K562 (cell line): ENCODE measurements around the gene TLX2. TPM values are rescaled to one million over a fixed set of nuclear protein-coding genes. Genes with fewer than 3 reads are reported as not detected.

Experiments
- ATAC-seq: fragments of 200-7000 bp; cut with Tn5 transposase; 3 replicates; pipeline ENCODE4 v1.9.1; 2020; ENCODE audit warnings: moderate library complexity
- BruUV-seq: library from RNA; stranded (reverse); fragments of 400-500 nt; replicated peaks from 2 replicates; lab custom pipeline; 2021; lab: Mats Ljungman, UMichigan
- CTCF ChIA-PET: fragments of 300-600 bp; formaldehyde crosslinking; extraction: SDS; loops from one replicate; lab custom pipeline; 2021; ENCODE audit warnings: low intra/inter-chr PET ratio; lab: Yijun Ruan, JAX
- POLR2A ChIA-PET: fragments of 300-600, 350-650 bp; sonication (Branson Sonifier 250); formaldehyde crosslinking; extraction: SDS; loops from one replicate; lab custom pipeline; 2021; ENCODE audit warnings: antibody characterized with exemption, inconsistent platforms; lab: Yijun Ruan, JAX
- DNase-seq, 4 experiments: peaks; one replicate each; pipeline versions ENCODE4 v3.0.0 to v3.0.0-alpha.2; 2011 to 2018; ENCODE audit warnings: low spot score in 3 of 4, mixed read lengths in 3 of 4; ENCODE audit errors: extremely low read depth in 1 of 4
- FAIRE-seq: peaks from 2 replicates; lab custom pipeline; 2011; peaks lifted over from hg19 to GRCh38; lab: Jason Lieb, UNC
- H2AFZ ChIP-seq: 2 replicates; pipeline ENCODE4 v1.6.0; 2011; ENCODE audit warnings: low read depth, low read length, control low read depth, inconsistent platforms
- H3K27ac ChIP-seq: fragments of 200-600 bp; 3 replicates; pipeline ENCODE4 v1.8.0; 2011; ENCODE audit warnings: low read depth, mild to moderate bottlenecking, control low read depth, inconsistent platforms, low read length, moderate library complexity, mixed read lengths; ENCODE audit errors: extremely low read depth
- H3K27me3 ChIP-seq, 2 experiments: fragments of 300-600 bp in 1 of 2; 2 replicates in 1 of 2; 3 replicates in 1 of 2; pipeline versions ENCODE4 v1.6.0 to v1.8.0; 2011; ENCODE audit warnings: inconsistent platforms in 2 of 2, low read length in 2 of 2, mild to moderate bottlenecking in 1 of 2, mixed read lengths in 1 of 2, moderate library complexity in 1 of 2; ENCODE audit not compliant: control insufficient read depth in 2 of 2, insufficient read depth in 2 of 2
- H3K36me3 ChIP-seq: fragments of 300-600 bp; 3 replicates; pipeline ENCODE4 v1.8.0; 2011; ENCODE audit warnings: mild to moderate bottlenecking, low read length, inconsistent platforms; ENCODE audit not compliant: control insufficient read depth, insufficient read depth
- H3K4me1 ChIP-seq, 2 experiments: fragments of 200-600 bp in 1 of 2; replicated peaks in 1 of 2; 2 replicates in 1 of 2; 3 replicates in 1 of 2; pipeline versions ENCODE4 v1.5.1 to v1.8.0; 2011; ENCODE audit warnings: inconsistent platforms in 2 of 2, low read length in 2 of 2, mild to moderate bottlenecking in 1 of 2, mixed read lengths in 1 of 2, moderate library complexity in 1 of 2; ENCODE audit not compliant: control insufficient read depth in 2 of 2, insufficient read depth in 2 of 2
- H3K4me2 ChIP-seq: 2 replicates; pipeline ENCODE4 v1.6.1; 2011; ENCODE audit warnings: low read length, control low read depth, inconsistent platforms, mixed read lengths; ENCODE audit not compliant: insufficient read depth
- H3K4me3 ChIP-seq: fragments of 200-600 bp; sonication (generic), shearing (Covaris generic); 2 replicates; pipeline ENCODE4 v1.5.1; 2016; ENCODE audit warnings: control low read depth, inconsistent platforms
- H3K79me2 ChIP-seq: fragments of 200-600 bp; 3 replicates; pipeline ENCODE4 v1.8.0; 2011; ENCODE audit warnings: low read length, inconsistent platforms; ENCODE audit not compliant: control insufficient read depth, insufficient read depth
- H3K9ac ChIP-seq, 2 experiments: 2 replicates each; pipeline versions ENCODE4 v1.6.0 to v1.6.1; 2011; ENCODE audit warnings: low read depth in 2 of 2, low read length in 2 of 2, control low read depth in 1 of 2, inconsistent platforms in 1 of 2, mild to moderate bottlenecking in 1 of 2, mixed read lengths in 1 of 2; ENCODE audit not compliant: insufficient read depth in 1 of 2
- H3K9me1 ChIP-seq: one replicate; pipeline ENCODE4 v1.6.0; 2011; ENCODE audit warnings: inconsistent platforms, mild to moderate bottlenecking, low read length, moderate library complexity; ENCODE audit not compliant: control insufficient read depth, insufficient read depth
- H3K9me3 ChIP-seq: replicated peaks from 2 replicates; pipeline ENCODE4 v1.5.1; 2011; ENCODE audit warnings: low read depth, low read length, inconsistent platforms; ENCODE audit not compliant: control insufficient read depth, insufficient read depth
- H4K20me1 ChIP-seq: replicated peaks from 2 replicates; pipeline ENCODE4 v1.6.1; 2011; ENCODE audit warnings: low read length, inconsistent platforms, mixed read lengths; ENCODE audit not compliant: control insufficient read depth, insufficient read depth
- BRF1 ChIP-seq: IDR thresholded peaks from 3 replicates; pipeline ENCODE4 v1.6.1; 2011; ENCODE audit warnings: borderline replicate concordance, mild to moderate bottlenecking; ENCODE audit not compliant: insufficient read length; ENCODE audit errors: extremely low read depth
- CHD1 ChIP-seq: fragments of 200-600 bp; sonication (generic); IDR thresholded peaks from one replicate; pipeline ENCODE4 v1.6.1; 2012; ENCODE audit warnings: mild to moderate bottlenecking, moderate library complexity, low read length, inconsistent platforms
- ELF1 ChIP-seq: fragments of 200-800 bp; sonication (Bioruptor generic); IDR thresholded peaks from 2 replicates; pipeline ENCODE4 v1.6.1; 2016; ENCODE audit warnings: missing genetic modification characterization, missing compliant biosample characterization
- GABPB2 ChIP-seq: fragments of 250-450 bp; sonication (Bioruptor Pico); conservative IDR thresholded peaks from 2 replicates; pipeline ENCODE4 v1.5.1; 2021; ENCODE audit warnings: mild to moderate bottlenecking
- GATAD2B ChIP-seq: fragments of 450-650 bp; IDR thresholded peaks from 2 replicates; pipeline ENCODE4 v1.6.1; 2017; ENCODE audit warnings: mild to moderate bottlenecking, borderline replicate concordance
- HDAC6 ChIP-seq: IDR thresholded peaks from 2 replicates; pipeline ENCODE4 v1.6.1; 2012; ENCODE audit warnings: low read depth, mild to moderate bottlenecking, control low read depth, inconsistent platforms, low read length, moderate library complexity
- RAD21 ChIP-seq, 2 experiments: fragments of 250-450 bp in 1 of 2; fragments of 450-650 bp in 1 of 2; sonication (Bioruptor Pico) in 1 of 2; formaldehyde crosslinking in 1 of 2; IDR thresholded peaks in 1 of 2; conservative IDR thresholded peaks in 1 of 2; 2 replicates each; pipeline versions ENCODE4 v1.4.0 to v1.8.0; 2020 to 2022; ENCODE audit warnings: mild to moderate bottlenecking in 2 of 2, moderate library complexity in 1 of 2
- RB1 ChIP-seq: fragments of 450-650 bp; IDR thresholded peaks from 2 replicates; pipeline ENCODE4 v1.6.1; 2017; ENCODE audit warnings: low read depth, mild to moderate bottlenecking
- SREBF1 ChIP-seq: fragments of 150-350 bp; IDR thresholded peaks from 2 replicates; pipeline ENCODE4 v1.6.1; 2014; ENCODE audit warnings: antibody characterized with exemption, low read depth, low read length, borderline replicate concordance
- SRSF3 ChIP-seq: fragments of 200-400 bp; formaldehyde crosslinking; IDR thresholded peaks from 2 replicates; pipeline ENCODE4 v1.6.1; 2016; ENCODE audit warnings: mild to moderate bottlenecking, low read length, moderate library complexity; ENCODE audit not compliant: insufficient read depth
- SUPT5H ChIP-seq: fragments of 450-650 bp; IDR thresholded peaks from 2 replicates; pipeline ENCODE4 v1.6.1; 2016
- ZNF184 ChIP-seq: sonication (generic); formaldehyde crosslinking; IDR thresholded peaks from 2 replicates; pipeline ENCODE4 v1.5.0; 2020; ENCODE audit warnings: missing genetic modification reagents
- ZNF766 ChIP-seq: fragments of 200-800 bp; sonication (Bioruptor generic); conservative IDR thresholded peaks from 2 replicates; pipeline ENCODE4 v1.6.1; 2016; ENCODE audit warnings: missing genetic modification characterization, missing compliant biosample characterization
- WGBS: fragments of 100-300 bp; shearing (Covaris generic); methylation state at CpG from one replicate; pipeline ENCODE4 v1.1.6; 2016; ENCODE audit warnings: low coverage, mixed read lengths; ENCODE audit not compliant: insufficient coverage; ENCODE audit errors: missing lambda C conversion rate; 5-methylcytosine and 5-hydroxymethylcytosine counted together
- in situ Hi-C: fragments of 300-500 bp; cut with MboI; formaldehyde crosslinking; loops from 4 replicates; pipeline ENCODE4 v1.15.0; 2018; ENCODE audit warnings: inconsistent platforms, mixed read lengths
- intact Hi-C: fragments of 100-400 bp; cut with micrococcal nuclease; formaldehyde crosslinking; loops from 2 replicates; pipeline ENCODE4 v1.14.2; 2022
- polyA plus RNA-seq, 8 experiments: library from polyadenylated mRNA; depleted of rRNA in 4 of 8; stranded (reverse) in 5 of 8; unstranded in 3 of 8; fragments of >200 nt; fragmentation: Nextera tagmentation in 2 of 8; fragmentation: Illumina TruSeq in 1 of 8; extraction: Ambion mirVana in 2 of 8; extraction: Trizol in 1 of 8; gene quantifications; 2 replicates each; pipeline versions ENCODE4 v1.2.1 to v1.2.3, GENCODE V29; 2011 to 2014; ENCODE audit warnings: inconsistent platforms in 1 of 8, missing spikeins in 1 of 8
- total RNA-seq, 7 experiments: library from RNA; depleted of rRNA in 6 of 7; stranded (reverse); fragments of >200 nt in 6 of 7; fragmentation: Illumina TruSeq in 2 of 7; extraction: Trizol in 2 of 7; gene quantifications; 2 replicates each; pipeline versions ENCODE4 v1.2.1 to v1.2.3, GENCODE V29; 2011 to 2021; ENCODE audit warnings: low replicate concordance in 1 of 7
- TF ChIP-seq, protein P1 (sequence below): fragments of 200-800 bp; sonication (Bioruptor generic); IDR thresholded peaks from 2 replicates; pipeline ENCODE4 v1.6.1; 2017; ENCODE audit warnings: missing genetic modification characterization, missing compliant biosample characterization

The TLX2 gene
- total and polyA plus RNA-seq, 9 of the 15 experiments (the other 6 are each of a cell fraction or from before 2014, with no cell fraction given) = not detected

DNA sequence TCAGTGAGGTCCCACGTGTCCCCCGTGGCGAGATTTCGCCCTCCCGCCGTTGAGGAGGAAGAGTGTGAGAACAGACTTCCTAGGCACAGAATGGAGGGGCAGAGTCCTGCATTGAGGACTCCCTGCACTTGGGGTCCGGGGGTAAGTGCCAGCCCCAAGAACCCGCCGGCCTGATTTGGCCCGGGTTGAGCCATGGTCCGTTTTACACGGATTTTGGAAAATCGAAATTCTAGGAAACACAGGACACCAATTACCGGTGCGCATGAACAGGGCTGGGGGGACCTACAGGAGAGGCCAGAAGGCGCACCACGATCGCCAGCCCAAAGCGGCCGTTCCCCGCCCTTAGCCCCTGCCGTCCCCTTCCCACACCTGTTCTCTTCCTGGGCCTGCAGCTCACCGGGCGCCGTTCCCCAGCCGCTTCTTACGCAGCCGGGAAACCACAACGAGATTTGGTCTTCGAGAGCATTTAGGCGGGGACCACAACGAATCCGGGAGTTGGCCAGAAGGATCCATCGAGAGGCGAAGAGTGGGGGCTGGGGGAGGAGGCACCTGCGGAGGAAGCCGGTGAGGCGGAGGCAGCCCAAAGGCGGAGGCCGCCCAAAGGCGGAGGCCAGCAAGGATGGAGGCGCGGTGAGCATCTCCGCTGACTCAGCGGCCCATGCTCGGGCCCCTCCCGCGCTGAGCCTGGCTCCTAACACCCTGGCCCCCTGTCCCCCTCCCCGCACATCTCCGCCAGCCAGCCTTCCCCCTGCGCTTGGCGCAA, 464 bp upstream of the TLX2 start:
- Histone ChIP-seq H3K9me3 (no peaks in the 10 kb centered on the region), H3K27ac (no peak overlapping the region), H2AFZ (no peak overlapping the region), H3K9ac (no peak overlapping the region), H3K4me1 (peaks cover 11 to 27% of the 10 kb centered on the region in 2 experiments; a peak in 4 of 5 replicates), H3K4me2 (no peak overlapping the region), H3K79me2 (no peaks in the 10 kb centered on the region), H3K36me3 (no peaks in the 10 kb centered on the region), H4K20me1 (no peaks in the 10 kb centered on the region), H3K9me1 (no peaks in the 10 kb centered on the region), H3K4me3 (no peak overlapping the region), H3K27me3 (no peaks in the 10 kb centered on the region)
- intact Hi-C loops (no loop called here), in situ Hi-C loops (no loop called here)
- ChIA-PET POLR2A (no interaction called here), CTCF (no interaction called here)
- FAIRE-seq (no peak), ATAC-seq (no peak), DNase-seq (no peak)
- no peak for TF ChIP-seq RB1
- TF ChIP-seq ZNF184 (CRISPR knock-in tag) = no peak
- TF ChIP-seq, protein P1, sequence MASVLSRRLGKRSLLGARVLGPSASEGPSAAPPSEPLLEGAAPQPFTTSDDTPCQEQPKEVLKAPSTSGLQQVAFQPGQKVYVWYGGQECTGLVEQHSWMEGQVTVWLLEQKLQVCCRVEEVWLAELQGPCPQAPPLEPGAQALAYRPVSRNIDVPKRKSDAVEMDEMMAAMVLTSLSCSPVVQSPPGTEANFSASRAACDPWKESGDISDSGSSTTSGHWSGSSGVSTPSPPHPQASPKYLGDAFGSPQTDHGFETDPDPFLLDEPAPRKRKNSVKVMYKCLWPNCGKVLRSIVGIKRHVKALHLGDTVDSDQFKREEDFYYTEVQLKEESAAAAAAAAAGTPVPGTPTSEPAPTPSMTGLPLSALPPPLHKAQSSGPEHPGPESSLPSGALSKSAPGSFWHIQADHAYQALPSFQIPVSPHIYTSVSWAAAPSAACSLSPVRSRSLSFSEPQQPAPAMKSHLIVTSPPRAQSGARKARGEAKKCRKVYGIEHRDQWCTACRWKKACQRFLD (CRISPR knock-in tag) = no peak
- TF ChIP-seq RAD21 (CRISPR knock-in tag; conservative IDR thresholded peaks at IDR 0.05 in 1 of 2, IDR thresholded peaks at IDR 0.05 in 1 of 2) = no peak
- TF ChIP-seq ELF1 (tag) = no peak
- no peak for TF ChIP-seq SUPT5H
- TF ChIP-seq GATAD2B = no peak
- no peak for TF ChIP-seq CHD1
- no peak for TF ChIP-seq GABPB2 (CRISPR knock-in tag)
- no peak for TF ChIP-seq SREBF1
- no peak for TF ChIP-seq HDAC6
- TF ChIP-seq BRF1 = no peak
- no peak for TF ChIP-seq SRSF3
- TF ChIP-seq ZNF766 (CRISPR knock-in tag) = no peak
- 85% methylated on average over 29 of the region's 52 CpGs for WGBS
- no TSS peak for BruUV-seq
